ENCODE measurements around the gene PRKCQ. TPM values are rescaled to one million over a fixed set of nuclear protein-coding genes. Genes with fewer than 3 reads are reported as not detected.

The PRKCQ gene
- polyA plus RNA-seq, 1 donor (not counting 4 experiments of a cell fraction or from before 2014, with no cell fraction given) = 7.5 TPM

GRCh38 chr10:6423004-6423403 is 157.1 kb downstream of the PRKCQ start:
- dilution Hi-C loops (cut with MboI; ENCODE audit: extremely low pct_ligation_motif_present, low sequenced_read_pairs) = no loop called here
- peak; percentile 63 for DNase-seq (ENCODE audit: low read depth, low spot score)
- H3K9ac ChIP-seq (ENCODE audit: control insufficient read depth, extremely low read depth, insufficient read depth, low read length) = no peak overlapping the region

GRCh38 chr10:6418613-6419216 is 161.4 kb downstream of the PRKCQ start:
- FAIRE-seq (no peak), DNase-seq (ENCODE audit: low read depth, low spot score) (no peak)
- no peak overlapping the region for H2AFZ ChIP-seq (ENCODE audit: control insufficient read depth, low read length)
- no peak overlapping the region for H3K27ac ChIP-seq (ENCODE audit: control insufficient read depth, insufficient read depth, low read length)
- no peaks in the 10 kb centered on the region for H3K79me2 ChIP-seq (ENCODE audit: control insufficient read depth, insufficient read depth, low read length)
- no peaks in the 10 kb centered on the region for H3K36me3 ChIP-seq (ENCODE audit: control insufficient read depth in 2 of 2, extremely low read depth in 1 of 2, insufficient read depth in 2 of 2, low read length in 2 of 2)
- no peak overlapping the region for H3K4me2 ChIP-seq (ENCODE audit: control insufficient read depth, extremely low read depth, insufficient read depth, low read depth, low read length)
- H3K9me3 ChIP-seq (ENCODE audit: control insufficient read depth, low read depth, low read length) = no peaks in the 10 kb centered on the region
- no peak overlapping the region for H3K4me3 ChIP-seq (ENCODE audit: control insufficient read depth in 2 of 3, extremely low read depth in 1 of 3, insufficient read depth in 2 of 3, low read depth in 1 of 3, low read length in 3 of 3)
- H4K20me1 ChIP-seq (ENCODE audit: control insufficient read depth, extremely low read depth, insufficient read depth, low read length) = no peaks in the 10 kb centered on the region
- H3K27me3 ChIP-seq (ENCODE audit: control insufficient read depth, extremely low read depth, insufficient read depth, low read length) = no peaks in the 10 kb centered on the region
- peaks cover 12% of the 10 kb centered on the region for H3K4me1 ChIP-seq (ENCODE audit: control insufficient read depth, extremely low read depth, insufficient read depth, low read length)
- H3K9ac ChIP-seq (ENCODE audit: control insufficient read depth, extremely low read depth, insufficient read depth, low read length) = no peak overlapping the region
- TF ChIP-seq CTCF (optimal IDR thresholded peaks at IDR 0.05 in 1 of 3, IDR thresholded peaks at IDR 0.05 in 1 of 3, conservative IDR thresholded peaks at IDR 0.05 in 1 of 3; ENCODE audit: extremely low read depth in 1 of 3, insufficient read depth in 2 of 3, low read length in 3 of 3) (no peak), EZH2 (IDR thresholded peaks at IDR 0.05; ENCODE audit: low read length) (no peak)
- no peaks in the 10 kb centered on the region for H3K9me1 ChIP-seq (ENCODE audit: control insufficient read depth, extremely low read depth, insufficient read depth, low read length)
- dilution Hi-C loops (cut with MboI; ENCODE audit: extremely low pct_ligation_motif_present, low sequenced_read_pairs) = no loop called here

More at GRCh38 chr10:6423004-6423403, 157.1 kb downstream of the PRKCQ start:
- no peak overlapping the region for H3K4me3 ChIP-seq (ENCODE audit: control insufficient read depth in 2 of 3, extremely low read depth in 1 of 3, insufficient read depth in 2 of 3, low read depth in 1 of 3, low read length in 3 of 3)
- H3K9me1 ChIP-seq (ENCODE audit: control insufficient read depth, extremely low read depth, insufficient read depth, low read length) = no peaks in the 10 kb centered on the region
- peak overlapping the region; percentile 46 for H3K4me2 ChIP-seq (ENCODE audit: control insufficient read depth, extremely low read depth, insufficient read depth, low read depth, low read length)
- H3K27ac ChIP-seq (ENCODE audit: control insufficient read depth, insufficient read depth, low read length) = peak overlapping the region; percentile 39
- H3K36me3 ChIP-seq (ENCODE audit: control insufficient read depth in 2 of 2, extremely low read depth in 1 of 2, insufficient read depth in 2 of 2, low read length in 2 of 2) = no peaks in the 10 kb centered on the region
- H2AFZ ChIP-seq (ENCODE audit: control insufficient read depth, low read length) = peak overlapping the region; percentile 68
- no peaks in the 10 kb centered on the region for H4K20me1 ChIP-seq (ENCODE audit: control insufficient read depth, extremely low read depth, insufficient read depth, low read length)
- no peaks in the 10 kb centered on the region for H3K9me3 ChIP-seq (ENCODE audit: control insufficient read depth, low read depth, low read length)
- no peaks in the 10 kb centered on the region for H3K27me3 ChIP-seq (ENCODE audit: control insufficient read depth, extremely low read depth, insufficient read depth, low read length)
- H3K4me1 ChIP-seq (ENCODE audit: control insufficient read depth, extremely low read depth, insufficient read depth, low read length) = peaks cover 12% of the 10 kb centered on the region
- peak; percentile 99 for FAIRE-seq
- no peaks in the 10 kb centered on the region for H3K79me2 ChIP-seq (ENCODE audit: control insufficient read depth, insufficient read depth, low read length)
- TF ChIP-seq CTCF (optimal IDR thresholded peaks at IDR 0.05 in 1 of 3, IDR thresholded peaks at IDR 0.05 in 1 of 3, conservative IDR thresholded peaks at IDR 0.05 in 1 of 3; ENCODE audit: extremely low read depth in 1 of 3, insufficient read depth in 2 of 3, low read length in 3 of 3) (no peak), EZH2 (IDR thresholded peaks at IDR 0.05; ENCODE audit: low read length) (no peak)

Data from keratinocyte (primary cell).